AG09319 (cell line): ENCODE measurements around the gene PHYKPL.

ENCODE experiments used
- DNase-seq: peaks from one replicate; pipeline ENCODE4 v3.0.0-alpha.2; 2010; ENCODE audit warnings: low read depth; ENCODE audit errors: extremely low read depth
- CTCF ChIP-seq: IDR thresholded peaks from 2 replicates; pipeline ENCODE4 v1.5.1; 2011; ENCODE audit warnings: low read depth, mild to moderate bottlenecking, inconsistent platforms, low read length, moderate library complexity

Gene PHYKPL

DNA sequence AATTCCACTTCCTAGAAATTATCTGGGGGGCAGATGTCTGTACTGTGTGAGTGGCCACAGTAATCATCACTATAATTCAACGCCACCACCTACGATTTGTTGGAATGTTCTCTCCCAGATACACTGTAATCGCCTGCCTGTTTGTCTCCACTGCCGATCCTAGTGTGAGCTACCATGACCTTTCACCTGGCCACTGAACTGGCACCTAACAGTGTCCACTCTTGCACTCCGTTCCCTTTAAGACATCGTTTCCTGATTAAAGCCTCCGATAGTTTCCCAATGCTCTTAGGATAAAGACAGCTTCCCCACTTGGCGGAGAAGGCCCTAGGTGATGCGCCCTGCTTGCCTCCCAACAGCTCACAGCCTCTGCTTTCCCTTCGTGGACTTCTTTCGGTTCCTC lies 4.0 kb downstream of the PHYKPL start:
- DNase-seq = no peak
- TF ChIP-seq CTCF = no peak

DNA sequence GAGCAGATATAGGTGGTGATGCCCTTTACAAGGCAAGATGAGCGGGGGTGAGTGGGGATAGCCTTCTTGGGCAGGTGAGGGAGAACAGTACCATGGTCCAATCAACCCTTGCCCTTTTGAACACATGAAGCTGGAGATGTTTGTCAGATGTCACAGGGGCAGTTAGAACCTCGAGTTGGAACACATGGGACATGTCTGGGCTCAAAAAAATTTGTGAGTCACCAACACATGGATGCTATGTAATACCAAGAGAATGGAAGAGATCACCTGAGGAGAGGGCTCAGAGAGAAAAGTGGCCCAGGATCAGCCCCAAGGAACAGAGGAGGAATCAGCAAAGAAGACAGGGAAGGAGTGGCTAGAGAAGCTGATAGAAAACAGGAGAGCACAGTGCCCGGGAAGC lies 4.7 kb downstream of the PHYKPL start:
- DNase-seq = no peak
- TF ChIP-seq CTCF = no peak

- DNase-seq = no peak
- no peak for TF ChIP-seq CTCF
Measured at GRCh38 chr5:178227138-178227659, 5.4 kb downstream of the PHYKPL start.

GRCh38 chr5:178225174-178225573 lies 7.4 kb downstream of the PHYKPL start:
- no peak for DNase-seq
- TF ChIP-seq CTCF = no peak

DNA sequence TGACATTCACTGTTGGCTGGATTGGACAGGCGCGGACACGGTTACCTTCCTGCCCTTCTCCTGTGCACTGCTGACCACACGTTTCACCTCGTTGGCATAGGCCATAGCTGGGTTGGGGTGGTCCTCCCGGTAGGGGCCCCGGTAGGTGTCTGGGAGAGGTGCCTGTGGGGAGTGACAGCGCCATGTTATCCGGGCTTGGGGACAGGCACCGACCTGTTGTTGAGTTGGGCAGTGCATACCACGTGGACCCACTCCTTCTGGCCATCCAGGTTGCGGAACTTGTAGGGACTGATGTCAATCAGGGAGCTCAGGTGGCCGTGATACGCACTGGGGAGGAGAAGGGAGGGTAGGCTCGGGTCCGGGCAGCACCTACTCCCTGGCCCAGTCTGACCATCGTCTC lies 8.2 kb downstream of the PHYKPL start:
- no peak for TF ChIP-seq CTCF

DNA sequence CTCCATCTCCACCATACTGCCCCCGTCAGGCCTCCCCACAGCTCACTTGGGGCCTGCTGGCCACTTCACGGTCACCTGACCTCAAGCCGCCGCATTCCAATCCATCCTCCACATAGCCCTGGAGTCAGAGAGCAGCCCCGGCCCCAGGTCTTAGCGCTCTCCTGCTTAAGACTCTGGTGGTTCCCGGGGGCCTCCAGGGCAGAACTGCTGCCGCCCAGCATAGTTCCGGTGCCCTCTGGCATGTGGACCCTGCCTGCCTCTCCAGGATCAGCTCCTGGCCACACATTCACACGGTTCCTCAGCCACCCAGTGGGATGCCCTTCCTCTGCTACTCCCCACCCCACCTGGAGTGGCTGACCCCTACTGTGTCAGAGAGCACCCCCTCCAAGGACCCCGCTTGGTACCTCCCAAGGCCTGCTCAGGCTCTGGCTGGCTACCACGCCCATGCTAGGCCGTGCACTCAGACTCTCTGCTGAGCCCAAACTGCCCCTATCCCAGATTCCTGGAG lies 8.7 kb downstream of the PHYKPL start:
- TF ChIP-seq CTCF = no peak
- no peak for DNase-seq

More for the DNA sequence above, 8.2 kb downstream of the PHYKPL start:
- DNase-seq = no peak

DNA sequence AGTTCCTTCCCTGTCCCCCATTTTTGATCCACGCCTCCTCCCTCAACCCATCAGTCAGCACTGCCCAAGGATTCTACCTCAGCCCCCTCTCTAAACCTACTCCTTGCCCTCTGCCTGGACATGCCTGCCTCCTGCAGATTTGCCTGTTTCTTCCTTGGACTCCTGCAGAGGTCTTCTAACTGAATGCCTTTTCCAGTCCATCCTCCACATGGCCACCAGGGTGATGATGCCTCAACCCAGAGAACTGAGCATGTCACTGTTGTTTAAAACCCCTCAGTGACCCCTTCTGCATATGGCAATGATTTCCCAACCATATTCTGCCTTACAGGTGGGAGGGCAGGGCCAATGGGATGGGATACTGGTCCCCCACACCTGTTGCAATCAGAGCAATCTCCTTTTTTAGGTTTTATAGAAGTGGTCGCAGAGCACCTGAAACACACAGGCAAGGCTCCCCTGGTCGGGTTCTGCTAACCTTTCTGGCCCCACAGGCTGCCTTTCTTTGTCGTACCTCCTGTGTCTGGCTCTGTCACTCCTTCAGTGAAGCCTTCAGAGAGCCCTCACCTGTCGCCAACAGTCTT lies 9.3 kb downstream of the PHYKPL start:
- DNase-seq = no peak
- TF ChIP-seq CTCF = no peak
